ENCODE measurements around the gene KLHDC10.

The KLHDC10 gene

GRCh38 chr7:130153211-130153908, 83.0 kb downstream of the KLHDC10 start:
- no peaks in the 10 kb centered on the region for H3K27me3 ChIP-seq (ENCODE audit: control insufficient read depth in 2 of 2, insufficient read depth in 2 of 2, low read length in 2 of 2)
- H3K4me1 ChIP-seq (ENCODE audit: control insufficient read depth in 2 of 2, insufficient read depth in 2 of 2, low read length in 2 of 2): peaks cover 13 to 23% of the 10 kb centered on the region in 2 donors
- H3K36me3 ChIP-seq (ENCODE audit: control insufficient read depth in 2 of 2, insufficient read depth in 2 of 2, low read length in 2 of 2): peaks cover 0 to 2% of the 10 kb centered on the region in 2 donors
- H3K9ac ChIP-seq (ENCODE audit: low read depth in 1 of 2, low read length in 2 of 2): no peak overlapping the region
- H3K4me3 ChIP-seq (ENCODE audit: low read length in 2 of 2): no peak overlapping the region
- H3K9me3 ChIP-seq (ENCODE audit: control insufficient read depth in 2 of 2, low read length in 2 of 2): no peaks in the 10 kb centered on the region
- H3K27ac ChIP-seq (ENCODE audit: low read depth in 2 of 2, low read length in 2 of 2): peak overlapping the region; percentile 9 to 32

- Histone ChIP-seq H3K4me3 (ENCODE audit: low read length in 2 of 2) (no peak overlapping the region), H3K36me3 (ENCODE audit: control insufficient read depth in 2 of 2, insufficient read depth in 2 of 2, low read length in 2 of 2) (peaks cover 0 to 2% of the 10 kb centered on the region in 2 donors), H3K9ac (ENCODE audit: low read depth in 1 of 2, low read length in 2 of 2) (no peak overlapping the region), H3K4me1 (ENCODE audit: control insufficient read depth in 2 of 2, insufficient read depth in 2 of 2, low read length in 2 of 2) (peaks cover 13 to 23% of the 10 kb centered on the region in 2 donors), H3K27me3 (ENCODE audit: control insufficient read depth in 2 of 2, insufficient read depth in 2 of 2, low read length in 2 of 2) (no peaks in the 10 kb centered on the region), H3K9me3 (ENCODE audit: control insufficient read depth in 2 of 2, low read length in 2 of 2) (no peaks in the 10 kb centered on the region), H3K27ac (ENCODE audit: low read depth in 2 of 2, low read length in 2 of 2) (peak overlapping the region; percentile 9 to 32)
These were observed 83.8 kb downstream of the KLHDC10 start for GRCh38 chr7:130154131-130154500.

- H3K9ac ChIP-seq (ENCODE audit: low read depth in 1 of 2, low read length in 2 of 2): peak overlapping the region in 1 of 2 donors; percentile 33
These were observed 84.4 kb downstream of the KLHDC10 start for GRCh38 chr7:130154501-130155317.

GRCh38 chr7:130156140-130156539, 85.8 kb downstream of the KLHDC10 start:
- H3K36me3 ChIP-seq (ENCODE audit: control insufficient read depth in 2 of 2, insufficient read depth in 2 of 2, low read length in 2 of 2): peaks cover 7 to 12% of the 10 kb centered on the region in 2 donors
- H3K4me1 ChIP-seq (ENCODE audit: control insufficient read depth in 2 of 2, insufficient read depth in 2 of 2, low read length in 2 of 2): peaks cover 7 to 18% of the 10 kb centered on the region in 2 donors
- H3K9ac ChIP-seq (ENCODE audit: low read depth in 1 of 2, low read length in 2 of 2): no peak overlapping the region
- H3K27ac ChIP-seq (ENCODE audit: low read depth in 2 of 2, low read length in 2 of 2): no peak overlapping the region
- no peak overlapping the region for H3K4me3 ChIP-seq (ENCODE audit: low read length in 2 of 2)
- H3K27me3 ChIP-seq (ENCODE audit: control insufficient read depth in 2 of 2, insufficient read depth in 2 of 2, low read length in 2 of 2): no peaks in the 10 kb centered on the region
- no peaks in the 10 kb centered on the region for H3K9me3 ChIP-seq (ENCODE audit: control insufficient read depth in 2 of 2, low read length in 2 of 2)

More at GRCh38 chr7:130154501-130155317, 84.4 kb downstream of the KLHDC10 start:
- Histone ChIP-seq H3K4me1 (ENCODE audit: control insufficient read depth in 2 of 2, insufficient read depth in 2 of 2, low read length in 2 of 2) (peaks cover 9 to 20% of the 10 kb centered on the region in 2 donors), H3K36me3 (ENCODE audit: control insufficient read depth in 2 of 2, insufficient read depth in 2 of 2, low read length in 2 of 2) (peaks cover 3 to 4% of the 10 kb centered on the region in 2 donors), H3K27ac (ENCODE audit: low read depth in 2 of 2, low read length in 2 of 2) (no peak overlapping the region), H3K27me3 (ENCODE audit: control insufficient read depth in 2 of 2, insufficient read depth in 2 of 2, low read length in 2 of 2) (no peaks in the 10 kb centered on the region), H3K4me3 (ENCODE audit: low read length in 2 of 2) (no peak overlapping the region), H3K9me3 (ENCODE audit: control insufficient read depth in 2 of 2, low read length in 2 of 2) (no peaks in the 10 kb centered on the region)

GRCh38 chr7:130157700-130158099, 87.4 kb downstream of the KLHDC10 start:
- no peak overlapping the region for H3K4me3 ChIP-seq (ENCODE audit: low read length in 2 of 2)
- H3K27ac ChIP-seq (ENCODE audit: low read depth in 2 of 2, low read length in 2 of 2): no peak overlapping the region
- H3K9ac ChIP-seq (ENCODE audit: low read depth in 1 of 2, low read length in 2 of 2): no peak overlapping the region
- peaks cover 7 to 18% of the 10 kb centered on the region in 2 donors for H3K4me1 ChIP-seq (ENCODE audit: control insufficient read depth in 2 of 2, insufficient read depth in 2 of 2, low read length in 2 of 2)
- no peaks in the 10 kb centered on the region for H3K9me3 ChIP-seq (ENCODE audit: control insufficient read depth in 2 of 2, low read length in 2 of 2)
- peaks cover 18 to 22% of the 10 kb centered on the region in 2 donors for H3K36me3 ChIP-seq (ENCODE audit: control insufficient read depth in 2 of 2, insufficient read depth in 2 of 2, low read length in 2 of 2)
- no peaks in the 10 kb centered on the region for H3K27me3 ChIP-seq (ENCODE audit: control insufficient read depth in 2 of 2, insufficient read depth in 2 of 2, low read length in 2 of 2)

GRCh38 chr7:130160023-130160422, 89.7 kb downstream of the KLHDC10 start:
- no peak overlapping the region for H3K4me3 ChIP-seq (ENCODE audit: low read length in 2 of 2)
- no peaks in the 10 kb centered on the region for H3K27me3 ChIP-seq (ENCODE audit: control insufficient read depth in 2 of 2, insufficient read depth in 2 of 2, low read length in 2 of 2)
- H3K27ac ChIP-seq (ENCODE audit: low read depth in 2 of 2, low read length in 2 of 2): no peak overlapping the region
- H3K36me3 ChIP-seq (ENCODE audit: control insufficient read depth in 2 of 2, insufficient read depth in 2 of 2, low read length in 2 of 2): peaks cover 32 to 36% of the 10 kb centered on the region in 2 donors
- H3K9ac ChIP-seq (ENCODE audit: low read depth in 1 of 2, low read length in 2 of 2): no peak overlapping the region
- H3K9me3 ChIP-seq (ENCODE audit: control insufficient read depth in 2 of 2, low read length in 2 of 2): no peaks in the 10 kb centered on the region
- no peaks in the 10 kb centered on the region for H3K4me1 ChIP-seq (ENCODE audit: control insufficient read depth in 2 of 2, insufficient read depth in 2 of 2, low read length in 2 of 2)

DNA sequence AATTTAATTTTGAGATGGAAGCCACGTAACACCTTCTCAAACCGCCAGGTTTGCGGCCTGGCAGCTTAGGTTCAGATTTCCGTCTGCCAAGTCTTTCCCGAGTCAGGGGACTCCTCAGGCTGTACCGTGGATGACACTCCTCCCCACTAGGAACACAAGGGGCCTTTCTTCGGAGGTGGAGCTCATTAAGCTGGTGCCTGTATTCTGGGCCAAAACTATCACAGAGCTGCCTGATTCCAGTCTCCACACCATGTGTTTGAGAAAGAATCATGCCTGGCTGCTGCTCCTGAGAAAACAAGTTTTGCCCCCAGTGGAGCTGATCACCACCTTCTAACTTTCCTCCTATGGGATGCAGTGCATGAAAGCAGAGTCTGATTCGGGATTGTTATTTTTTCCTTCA, 90.1 kb downstream of the KLHDC10 start:
- Histone ChIP-seq H3K27ac (ENCODE audit: low read depth in 2 of 2, low read length in 2 of 2) (no peak overlapping the region), H3K4me3 (ENCODE audit: low read length in 2 of 2) (no peak overlapping the region), H3K36me3 (ENCODE audit: control insufficient read depth in 2 of 2, insufficient read depth in 2 of 2, low read length in 2 of 2) (peaks cover 32 to 39% of the 10 kb centered on the region in 2 donors), H3K4me1 (ENCODE audit: control insufficient read depth in 2 of 2, insufficient read depth in 2 of 2, low read length in 2 of 2) (no peaks in the 10 kb centered on the region), H3K9me3 (ENCODE audit: control insufficient read depth in 2 of 2, low read length in 2 of 2) (no peaks in the 10 kb centered on the region), H3K9ac (ENCODE audit: low read depth in 1 of 2, low read length in 2 of 2) (no peak overlapping the region), H3K27me3 (ENCODE audit: control insufficient read depth in 2 of 2, insufficient read depth in 2 of 2, low read length in 2 of 2) (no peaks in the 10 kb centered on the region)

GRCh38 chr7:130162196-130162595, 91.9 kb downstream of the KLHDC10 start:
- H3K4me1 ChIP-seq (ENCODE audit: control insufficient read depth in 2 of 2, insufficient read depth in 2 of 2, low read length in 2 of 2): no peaks in the 10 kb centered on the region
- H3K27me3 ChIP-seq (ENCODE audit: control insufficient read depth in 2 of 2, insufficient read depth in 2 of 2, low read length in 2 of 2): no peaks in the 10 kb centered on the region
- no peaks in the 10 kb centered on the region for H3K9me3 ChIP-seq (ENCODE audit: control insufficient read depth in 2 of 2, low read length in 2 of 2)
- no peak overlapping the region for H3K9ac ChIP-seq (ENCODE audit: low read depth in 1 of 2, low read length in 2 of 2)
- H3K4me3 ChIP-seq (ENCODE audit: low read length in 2 of 2): no peak overlapping the region
- no peak overlapping the region for H3K27ac ChIP-seq (ENCODE audit: low read depth in 2 of 2, low read length in 2 of 2)
- H3K36me3 ChIP-seq (ENCODE audit: control insufficient read depth in 2 of 2, insufficient read depth in 2 of 2, low read length in 2 of 2): peaks cover 39 to 45% of the 10 kb centered on the region in 2 donors

DNA sequence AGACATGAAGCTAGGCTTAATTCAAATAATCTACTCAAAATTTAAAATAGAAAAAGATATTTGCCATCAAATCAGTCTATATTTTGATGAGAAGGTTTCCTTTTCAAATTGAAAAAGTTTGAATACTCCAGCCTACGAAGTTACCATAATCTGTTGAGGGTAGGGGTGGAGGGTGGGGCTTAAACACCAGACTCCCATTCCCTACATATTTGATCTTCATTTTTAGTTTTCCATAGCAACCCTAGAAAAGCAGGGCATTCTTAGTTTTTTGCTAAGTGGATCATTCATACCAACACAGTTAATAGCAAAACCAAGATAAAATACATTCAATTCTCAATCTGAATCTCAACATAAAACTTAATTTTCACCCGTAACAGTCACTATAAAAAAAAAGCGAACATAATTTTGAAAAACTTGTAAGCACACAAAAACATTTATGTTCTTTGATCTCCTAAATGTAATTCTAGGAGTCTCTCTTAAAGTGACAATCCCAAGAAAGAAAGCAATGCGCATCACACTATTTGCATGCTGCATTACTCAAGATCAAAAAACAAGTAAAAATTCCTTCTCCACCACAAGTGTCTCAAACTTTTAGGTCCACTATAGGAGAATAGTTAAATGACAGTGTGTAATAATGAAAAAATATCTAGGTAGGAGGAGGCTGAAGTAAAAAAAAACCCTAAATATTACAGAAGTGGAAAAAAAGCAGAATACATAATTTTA, 104.1 kb downstream of the KLHDC10 start:
- peaks cover 38% of the 10 kb centered on the region in 2 donors for H3K36me3 ChIP-seq (ENCODE audit: control insufficient read depth in 2 of 2, insufficient read depth in 2 of 2, low read length in 2 of 2)
- no peak overlapping the region for H3K9ac ChIP-seq (ENCODE audit: low read depth in 1 of 2, low read length in 2 of 2)
- H3K27me3 ChIP-seq (ENCODE audit: control insufficient read depth in 2 of 2, insufficient read depth in 2 of 2, low read length in 2 of 2): no peaks in the 10 kb centered on the region
- H3K4me3 ChIP-seq (ENCODE audit: low read length in 2 of 2): no peak overlapping the region
- no peaks in the 10 kb centered on the region for H3K4me1 ChIP-seq (ENCODE audit: control insufficient read depth in 2 of 2, insufficient read depth in 2 of 2, low read length in 2 of 2)
- H3K9me3 ChIP-seq (ENCODE audit: control insufficient read depth in 2 of 2, low read length in 2 of 2): no peaks in the 10 kb centered on the region
- H3K27ac ChIP-seq (ENCODE audit: low read depth in 2 of 2, low read length in 2 of 2): no peak overlapping the region

DNA sequence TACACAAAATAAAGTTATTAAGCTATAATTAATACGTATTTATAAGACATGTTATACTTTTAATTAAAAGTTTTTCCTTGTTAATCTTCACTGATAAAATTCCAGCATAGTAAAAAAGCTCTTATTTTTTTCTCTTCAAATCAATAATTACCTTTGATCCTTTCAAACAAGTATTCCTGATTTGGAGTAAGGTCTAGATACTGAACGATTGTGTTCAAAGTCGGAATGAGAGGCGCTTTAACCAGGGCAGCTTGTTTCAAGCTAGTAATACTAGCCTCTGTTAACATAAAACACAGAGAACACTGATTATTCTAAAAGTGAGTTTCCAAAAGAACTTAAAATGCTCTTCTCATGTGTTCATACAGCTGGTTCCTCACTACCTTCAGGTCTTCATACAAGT, 107.9 kb downstream of the KLHDC10 start:
- Histone ChIP-seq H3K4me1 (ENCODE audit: control insufficient read depth in 2 of 2, insufficient read depth in 2 of 2, low read length in 2 of 2) (no peaks in the 10 kb centered on the region), H3K9ac (ENCODE audit: low read depth in 1 of 2, low read length in 2 of 2) (no peak overlapping the region), H3K9me3 (ENCODE audit: control insufficient read depth in 2 of 2, low read length in 2 of 2) (no peaks in the 10 kb centered on the region), H3K27me3 (ENCODE audit: control insufficient read depth in 2 of 2, insufficient read depth in 2 of 2, low read length in 2 of 2) (no peaks in the 10 kb centered on the region), H3K27ac (ENCODE audit: low read depth in 2 of 2, low read length in 2 of 2) (no peak overlapping the region), H3K4me3 (ENCODE audit: low read length in 2 of 2) (no peak overlapping the region), H3K36me3 (ENCODE audit: control insufficient read depth in 2 of 2, insufficient read depth in 2 of 2, low read length in 2 of 2) (peaks cover 46 to 49% of the 10 kb centered on the region in 2 donors)

Measured in mucosa of rectum (tissue), 2 donors.